ENCODE measurements around the gene TNRC6C. TPM values are rescaled to one million over a fixed set of nuclear protein-coding genes. Genes with fewer than 3 reads are reported as not detected.

The TNRC6C gene
- total and polyA plus RNA-seq, 2 of the 13 experiments (the other 11 are each of a cell fraction or from before 2014, with no cell fraction given): 0.66 to 4.9 TPM

- TF ChIP-seq TCF7 (IDR thresholded peaks at IDR 0.05; ENCODE audit: low read depth) (no peak), ZIK1 (CRISPR knock-in tag; IDR thresholded peaks at IDR 0.05; ENCODE audit: borderline replicate concordance, low read depth) (peak; percentile 83; the same call in 1 of the 2 replicates), MYPOP (CRISPR knock-in tag; IDR thresholded peaks at IDR 0.05) (no peak), ZFP90 (CRISPR knock-in tag; IDR thresholded peaks at IDR 0.05; ENCODE audit: borderline replicate concordance) (no peak), AGO1 (IDR thresholded peaks at IDR 0.05; ENCODE audit: low read depth, low read length, poor library complexity, severe bottlenecking) (peak; percentile 50), THYN1 (CRISPR knock-in tag; IDR thresholded peaks at IDR 0.05; ENCODE audit: borderline replicate concordance, low read depth) (no peak), IKZF4 (CRISPR knock-in tag; IDR thresholded peaks at IDR 0.05; ENCODE audit: borderline replicate concordance, low read depth, not compliant biosample characterization) (peak; percentile 58), STAT5B (CRISPR knock-in tag; IDR thresholded peaks at IDR 0.05) (no peak), KLF12 (CRISPR knock-in tag; IDR thresholded peaks at IDR 0.05; ENCODE audit: borderline replicate concordance) (no peak), TIGD3 (CRISPR knock-in tag; IDR thresholded peaks at IDR 0.05; ENCODE audit: borderline replicate concordance) (0 out of 2 replicates have a peak, but pooled peaks have one; percentile 46), ZNF776 (CRISPR knock-in tag; IDR thresholded peaks at IDR 0.05) (0 out of 2 replicates have a peak, but pooled peaks have one; percentile 32), ZNF878 (CRISPR knock-in tag; IDR thresholded peaks at IDR 0.05) (no peak), ZNF781 (CRISPR knock-in tag; IDR thresholded peaks at IDR 0.05; ENCODE audit: borderline replicate concordance, not compliant biosample characterization) (no peak), TFAP4 (IDR thresholded peaks at IDR 0.05; ENCODE audit: borderline replicate concordance, low read depth) (no peak), CBX2 (IDR thresholded peaks at IDR 0.05; ENCODE audit: low read depth, low read length) (no peak), CBX2 (CRISPR knock-in tag; IDR thresholded peaks at IDR 0.05; ENCODE audit: low read depth) (no peak), NONO (IDR thresholded peaks at IDR 0.05) (no peak), NONO (CRISPR knock-in tag; conservative IDR thresholded peaks at IDR 0.05) (peak; percentile 69; the same call in 1 of the 2 replicates), ZNF672 (CRISPR knock-in tag; IDR thresholded peaks at IDR 0.05) (no peak)
- TF ChIP-seq, protein P1, sequence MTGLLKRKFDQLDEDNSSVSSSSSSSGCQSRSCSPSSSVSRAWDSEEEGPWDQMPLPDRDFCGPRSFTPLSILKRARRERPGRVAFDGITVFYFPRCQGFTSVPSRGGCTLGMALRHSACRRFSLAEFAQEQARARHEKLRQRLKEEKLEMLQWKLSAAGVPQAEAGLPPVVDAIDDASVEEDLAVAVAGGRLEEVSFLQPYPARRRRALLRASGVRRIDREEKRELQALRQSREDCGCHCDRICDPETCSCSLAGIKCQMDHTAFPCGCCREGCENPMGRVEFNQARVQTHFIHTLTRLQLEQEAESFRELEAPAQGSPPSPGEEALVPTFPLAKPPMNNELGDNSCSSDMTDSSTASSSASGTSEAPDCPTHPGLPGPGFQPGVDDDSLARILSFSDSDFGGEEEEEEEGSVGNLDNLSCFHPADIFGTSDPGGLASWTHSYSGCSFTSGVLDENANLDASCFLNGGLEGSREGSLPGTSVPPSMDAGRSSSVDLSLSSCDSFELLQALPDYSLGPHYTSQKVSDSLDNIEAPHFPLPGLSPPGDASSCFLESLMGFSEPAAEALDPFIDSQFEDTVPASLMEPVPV (CRISPR knock-in tag; IDR thresholded peaks at IDR 0.05): no peak
- TF ChIP-seq, protein P2, sequence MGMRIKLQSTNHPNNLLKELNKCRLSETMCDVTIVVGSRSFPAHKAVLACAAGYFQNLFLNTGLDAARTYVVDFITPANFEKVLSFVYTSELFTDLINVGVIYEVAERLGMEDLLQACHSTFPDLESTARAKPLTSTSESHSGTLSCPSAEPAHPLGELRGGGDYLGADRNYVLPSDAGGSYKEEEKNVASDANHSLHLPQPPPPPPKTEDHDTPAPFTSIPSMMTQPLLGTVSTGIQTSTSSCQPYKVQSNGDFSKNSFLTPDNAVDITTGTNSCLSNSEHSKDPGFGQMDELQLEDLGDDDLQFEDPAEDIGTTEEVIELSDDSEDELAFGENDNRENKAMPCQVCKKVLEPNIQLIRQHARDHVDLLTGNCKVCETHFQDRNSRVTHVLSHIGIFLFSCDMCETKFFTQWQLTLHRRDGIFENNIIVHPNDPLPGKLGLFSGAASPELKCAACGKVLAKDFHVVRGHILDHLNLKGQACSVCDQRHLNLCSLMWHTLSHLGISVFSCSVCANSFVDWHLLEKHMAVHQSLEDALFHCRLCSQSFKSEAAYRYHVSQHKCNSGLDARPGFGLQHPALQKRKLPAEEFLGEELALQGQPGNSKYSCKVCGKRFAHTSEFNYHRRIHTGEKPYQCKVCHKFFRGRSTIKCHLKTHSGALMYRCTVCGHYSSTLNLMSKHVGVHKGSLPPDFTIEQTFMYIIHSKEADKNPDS (CRISPR knock-in tag; IDR thresholded peaks at IDR 0.05): no peak; the same call in 1 of the 2 replicates
These were observed 158.8 kb downstream of the TNRC6C start (continued) for GRCh38 chr17:78117027-78117981.
